Measurements from ENCODE around the gene KCNAB1.

KCNAB1 gene

DNA sequence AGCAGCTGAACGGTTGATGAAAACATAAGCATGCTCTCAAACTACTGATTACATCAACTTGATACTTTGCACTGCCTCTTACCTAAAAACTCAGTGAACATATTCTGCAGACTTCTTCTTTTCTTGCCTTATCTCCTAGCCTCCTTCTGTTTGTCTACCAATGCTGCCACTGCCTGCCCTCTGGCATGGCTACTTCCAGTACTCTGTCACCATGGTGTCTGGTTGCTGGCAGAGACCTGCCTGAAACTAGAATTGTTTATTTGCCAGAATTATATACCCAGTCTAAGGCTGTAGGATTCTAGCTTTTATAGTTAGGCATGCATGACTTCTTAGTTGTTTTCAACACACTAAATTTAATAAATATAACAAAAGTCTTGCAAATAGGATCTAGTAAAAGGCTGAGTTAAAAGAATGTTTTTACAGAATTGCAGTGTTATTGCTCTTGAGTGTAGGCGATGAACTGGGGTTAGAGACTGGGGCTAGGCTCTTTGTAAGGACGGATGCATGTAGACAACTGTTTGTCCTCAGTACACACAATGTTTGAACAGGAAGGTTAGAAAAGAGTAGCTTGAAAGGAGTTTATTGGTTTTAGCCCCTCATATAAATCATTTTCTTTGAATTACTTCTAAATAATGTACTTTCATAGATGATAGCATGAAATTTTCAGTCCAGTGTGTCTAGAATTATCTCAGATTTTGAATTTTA lies 116.3 kb downstream of the KCNAB1 start:
- no peak for TF ChIP-seq POLR2A (IDR thresholded peaks at IDR 0.05; ENCODE audit: low read length)
- no peak for TF ChIP-seq GATA1 (IDR thresholded peaks at IDR 0.05; ENCODE audit: low read depth, low read length)
- DNase-seq: no peak

DNA sequence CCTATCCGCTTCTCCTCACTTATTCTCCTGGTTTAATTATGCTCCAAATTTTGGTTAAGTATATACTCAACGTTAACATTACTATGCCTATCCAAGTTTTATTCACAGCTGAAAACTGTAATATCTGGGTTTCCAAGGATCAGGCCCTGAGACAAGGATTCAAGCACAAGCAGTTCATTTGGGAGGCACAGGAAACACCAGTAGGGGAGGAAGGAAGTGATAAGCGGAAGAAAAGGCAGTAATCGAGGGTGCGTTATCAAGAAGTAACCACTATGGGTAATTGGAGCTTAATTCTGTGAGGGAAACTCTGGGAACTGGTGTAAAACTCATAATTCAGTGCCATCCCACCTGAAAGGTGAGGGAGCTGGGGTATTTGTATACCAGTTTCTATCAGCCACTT lies 120.3 kb downstream of the KCNAB1 start:
- TF ChIP-seq GATA1 (IDR thresholded peaks at IDR 0.05; ENCODE audit: low read depth, low read length): no peak
- no peak for TF ChIP-seq POLR2A (IDR thresholded peaks at IDR 0.05; ENCODE audit: low read length)
- DNase-seq: no peak

DNA sequence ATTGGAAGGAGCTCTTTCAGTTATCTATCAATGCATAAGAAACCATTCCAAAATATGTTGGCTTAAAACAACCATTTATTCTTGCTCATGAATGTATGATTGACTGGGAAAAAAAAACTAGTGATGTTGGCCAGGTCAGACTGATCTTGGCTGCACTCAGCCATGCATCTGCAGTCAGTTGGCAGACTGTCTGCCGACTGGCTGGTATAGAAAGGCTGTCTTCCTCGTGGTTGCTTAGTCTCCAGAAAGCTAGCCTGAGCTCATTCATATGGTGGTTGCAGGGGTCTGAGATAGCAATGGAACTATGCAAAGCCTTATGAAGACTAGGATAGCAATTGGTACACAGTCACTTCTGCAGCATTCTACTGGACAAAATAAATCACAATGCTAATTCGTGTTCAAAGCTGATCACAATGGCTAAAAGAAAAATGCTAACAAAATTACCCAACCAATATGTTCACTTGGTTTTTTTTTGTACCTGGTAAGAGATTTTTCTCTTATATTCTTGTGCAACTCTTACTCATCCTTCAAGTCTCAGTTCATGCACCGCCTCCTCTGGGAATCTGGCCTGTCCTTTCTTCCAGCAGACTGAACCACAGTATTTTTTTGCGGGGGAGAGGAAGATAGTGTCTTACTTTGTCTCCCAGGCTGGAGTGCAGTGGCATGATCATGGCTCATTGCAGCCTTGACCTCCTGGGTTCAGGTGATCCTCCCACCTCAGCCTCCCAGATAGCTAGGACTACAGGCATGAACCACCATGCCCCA lies 126.8 kb downstream of the KCNAB1 start:
- no peak for DNase-seq
- TF ChIP-seq POLR2A (IDR thresholded peaks at IDR 0.05; ENCODE audit: low read length): no peak
- no peak for TF ChIP-seq GATA1 (IDR thresholded peaks at IDR 0.05; ENCODE audit: low read depth, low read length)

DNA sequence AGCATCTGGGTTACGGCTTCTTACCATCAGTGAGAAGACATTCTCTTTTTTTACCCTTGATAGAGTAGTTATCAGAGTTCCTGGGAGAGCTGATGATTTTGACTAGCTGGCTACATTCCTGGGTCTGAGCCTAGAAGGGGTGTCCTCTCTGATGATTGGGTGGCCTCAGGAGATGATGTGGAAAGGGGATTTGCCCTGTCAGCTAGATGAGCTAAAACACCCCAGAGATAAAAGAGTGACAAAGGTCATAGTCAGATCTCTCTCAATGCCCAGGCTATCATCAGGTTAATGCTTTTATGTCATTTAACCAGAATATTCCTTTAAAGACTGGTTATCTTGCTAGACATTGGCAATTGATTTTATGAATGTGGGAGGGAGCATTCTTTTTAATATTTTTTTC lies 130.2 kb downstream of the KCNAB1 start:
- DNase-seq: no peak
- no peak for TF ChIP-seq POLR2A (IDR thresholded peaks at IDR 0.05; ENCODE audit: low read length)
- no peak for TF ChIP-seq GATA1 (IDR thresholded peaks at IDR 0.05; ENCODE audit: low read depth, low read length)

DNA sequence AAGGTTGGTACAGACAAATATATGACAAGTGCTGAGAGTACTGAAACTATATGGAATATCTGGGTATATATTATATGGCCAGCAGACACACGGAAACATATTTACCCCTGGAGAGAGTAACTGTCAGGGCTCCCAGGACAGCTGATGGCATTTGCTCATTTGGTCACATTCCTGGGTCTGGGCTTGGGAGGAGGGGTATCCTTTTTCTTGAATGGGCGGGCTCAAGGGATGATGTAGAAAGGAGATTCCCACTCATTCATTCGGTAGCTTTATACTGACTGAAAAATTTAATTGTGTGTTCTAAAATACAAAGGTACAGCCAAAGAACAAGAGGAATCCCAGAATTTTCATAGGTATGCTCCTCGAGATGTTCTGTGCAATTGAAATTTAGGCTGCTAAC lies 131.0 kb downstream of the KCNAB1 start:
- no peak for TF ChIP-seq POLR2A (IDR thresholded peaks at IDR 0.05; ENCODE audit: low read length)
- no peak for TF ChIP-seq GATA1 (IDR thresholded peaks at IDR 0.05; ENCODE audit: low read depth, low read length)
- DNase-seq: no peak

DNA sequence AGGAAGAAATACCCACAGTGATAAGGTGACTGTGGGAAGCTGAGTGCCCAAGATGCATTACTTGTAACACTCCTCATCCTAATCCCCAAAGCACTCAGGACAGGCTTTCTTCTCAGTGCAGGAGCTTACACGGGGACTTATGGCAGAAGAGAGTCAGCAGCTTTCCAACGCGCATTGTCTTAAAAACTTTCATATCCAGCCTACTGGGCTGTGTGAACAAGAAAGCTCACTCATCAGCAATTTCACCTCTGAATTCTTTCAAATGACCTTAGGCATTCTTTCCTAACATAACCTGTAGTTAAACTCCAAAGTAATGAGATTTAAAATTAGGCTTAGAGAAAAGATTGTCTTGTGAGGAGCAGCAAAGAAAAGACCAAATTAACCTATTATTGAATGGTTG lies 132.3 kb downstream of the KCNAB1 start:
- DNase-seq: no peak
- no peak for TF ChIP-seq GATA1 (IDR thresholded peaks at IDR 0.05; ENCODE audit: low read depth, low read length)
- no peak for TF ChIP-seq POLR2A (IDR thresholded peaks at IDR 0.05; ENCODE audit: low read length)

DNA sequence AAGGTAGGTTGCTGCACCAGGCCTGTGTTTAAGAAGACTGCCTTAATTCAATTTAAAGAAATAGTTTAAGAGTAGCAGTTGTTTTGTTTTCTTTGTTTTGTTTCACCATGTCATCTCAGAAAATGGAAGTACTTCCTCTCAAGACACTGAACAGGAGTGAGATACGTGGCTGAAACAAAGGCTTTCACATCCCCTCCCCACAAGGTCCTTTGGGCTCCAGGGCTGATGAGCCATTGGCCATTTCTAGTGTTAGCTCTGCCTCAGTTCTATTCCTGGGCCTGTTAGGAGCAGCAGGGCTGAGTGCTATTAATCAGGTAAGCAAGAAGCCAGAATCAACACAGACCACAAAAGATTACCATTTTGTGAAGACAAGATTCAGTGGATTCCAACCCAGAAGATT lies 132.8 kb downstream of the KCNAB1 start:
- DNase-seq: no peak
- TF ChIP-seq POLR2A (IDR thresholded peaks at IDR 0.05; ENCODE audit: low read length) (no peak), GATA1 (IDR thresholded peaks at IDR 0.05; ENCODE audit: low read depth, low read length) (no peak)

DNA sequence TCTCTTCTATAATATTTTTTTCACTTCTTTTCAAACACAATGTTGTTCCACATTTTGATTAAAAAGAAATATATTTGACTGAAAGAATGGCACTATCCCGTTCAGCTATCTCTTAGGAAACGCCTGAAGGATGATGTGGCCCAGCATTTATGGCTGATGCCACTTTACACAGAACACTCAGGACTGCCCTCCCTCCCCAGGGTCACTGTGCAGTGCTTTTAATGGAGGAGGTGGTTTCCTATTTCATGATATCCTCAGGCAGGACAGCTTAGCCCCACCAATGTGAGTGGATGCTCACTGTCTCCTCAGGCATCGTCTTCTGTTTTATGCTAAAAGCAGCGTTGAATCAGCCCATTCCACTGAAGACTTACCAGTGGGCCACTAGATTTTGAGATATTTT lies 135.9 kb downstream of the KCNAB1 start:
- no peak for DNase-seq
- no peak for TF ChIP-seq POLR2A (IDR thresholded peaks at IDR 0.05; ENCODE audit: low read length)
- TF ChIP-seq GATA1 (IDR thresholded peaks at IDR 0.05; ENCODE audit: low read depth, low read length): no peak

DNA sequence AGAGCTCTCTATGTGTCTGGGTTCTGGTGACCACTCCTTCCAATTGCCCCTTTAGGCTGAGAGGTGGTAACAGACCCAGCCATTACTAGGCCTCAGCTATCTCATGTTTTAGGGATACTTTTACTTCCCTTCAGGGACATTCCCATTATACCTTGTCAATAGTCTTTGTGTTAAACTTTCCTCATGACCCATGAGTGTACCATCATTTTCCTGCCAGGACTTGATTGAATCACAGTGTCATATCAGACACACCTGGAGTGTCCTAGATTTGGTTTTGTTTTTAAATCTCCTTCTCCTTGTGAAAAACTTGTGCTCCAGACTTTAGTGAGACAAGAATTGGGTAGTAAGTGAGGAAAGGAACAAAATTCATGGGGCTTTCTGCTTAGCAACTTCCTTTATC lies 136.6 kb downstream of the KCNAB1 start:
- DNase-seq: no peak
- TF ChIP-seq GATA1 (IDR thresholded peaks at IDR 0.05; ENCODE audit: low read depth, low read length) (no peak), POLR2A (IDR thresholded peaks at IDR 0.05; ENCODE audit: low read length) (no peak)

DNA sequence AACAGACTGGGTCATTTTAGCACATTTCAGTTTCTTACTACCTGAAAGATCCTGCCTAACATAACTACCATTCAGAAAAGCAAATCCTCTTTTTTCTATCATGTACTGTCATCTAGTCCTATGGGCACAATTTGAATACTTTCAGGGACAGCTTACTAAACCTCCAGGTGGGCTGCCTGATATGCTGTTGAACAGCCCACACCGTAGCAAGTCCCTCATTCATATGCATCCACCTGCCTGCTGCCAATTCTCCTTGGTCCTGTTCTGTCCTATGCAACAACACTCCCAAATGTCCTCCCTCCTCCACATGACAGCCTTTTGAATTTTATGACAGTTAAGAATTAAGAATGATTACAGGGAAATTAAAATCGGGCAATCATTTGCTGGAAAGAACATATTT lies 137.9 kb downstream of the KCNAB1 start:
- TF ChIP-seq GATA1 (IDR thresholded peaks at IDR 0.05; ENCODE audit: low read depth, low read length): no peak
- TF ChIP-seq POLR2A (IDR thresholded peaks at IDR 0.05; ENCODE audit: low read length): no peak
- no peak for DNase-seq

DNA sequence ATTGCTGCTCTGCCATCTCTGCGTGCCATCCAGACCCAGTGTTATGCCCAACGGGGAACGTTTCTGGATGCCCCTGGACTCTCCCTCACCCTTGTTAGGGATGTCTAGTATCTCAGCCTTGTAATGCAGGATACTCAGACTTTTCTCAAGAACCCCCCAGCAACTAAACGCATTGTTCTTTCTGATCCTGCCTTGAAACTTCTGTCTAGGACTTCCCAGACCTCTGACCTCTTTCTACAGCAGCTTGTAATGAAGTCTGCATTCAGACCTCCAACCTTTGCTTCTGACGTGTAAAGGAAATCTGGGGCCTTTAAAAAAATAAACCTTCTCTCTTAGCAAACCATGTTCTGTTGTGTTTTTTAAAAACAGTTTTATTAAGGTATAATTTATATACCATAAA lies 139.5 kb downstream of the KCNAB1 start:
- no peak for DNase-seq
- no peak for TF ChIP-seq GATA1 (IDR thresholded peaks at IDR 0.05; ENCODE audit: low read depth, low read length)
- TF ChIP-seq POLR2A (IDR thresholded peaks at IDR 0.05; ENCODE audit: low read length): no peak

DNA sequence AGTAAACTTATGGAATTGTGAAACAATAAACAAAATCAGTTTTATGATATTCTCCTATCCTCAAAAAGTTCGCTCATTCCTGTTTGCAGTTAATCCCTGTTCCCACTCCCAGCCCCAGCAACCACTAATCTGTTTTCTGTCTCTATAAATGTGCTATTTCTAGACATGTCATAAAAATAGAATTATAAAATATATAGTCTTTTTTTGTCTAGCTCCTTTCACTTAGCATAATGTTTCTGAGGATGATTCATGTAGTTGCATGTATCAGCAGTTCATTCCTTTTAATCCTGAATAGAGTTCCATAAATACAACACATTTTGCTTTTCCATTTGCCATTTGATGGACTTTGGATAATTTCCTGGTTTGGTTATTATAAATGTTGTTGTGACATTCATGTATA lies 140.0 kb downstream of the KCNAB1 start:
- TF ChIP-seq GATA1 (IDR thresholded peaks at IDR 0.05; ENCODE audit: low read depth, low read length): no peak
- no peak for TF ChIP-seq POLR2A (IDR thresholded peaks at IDR 0.05; ENCODE audit: low read length)
- DNase-seq: no peak

DNA sequence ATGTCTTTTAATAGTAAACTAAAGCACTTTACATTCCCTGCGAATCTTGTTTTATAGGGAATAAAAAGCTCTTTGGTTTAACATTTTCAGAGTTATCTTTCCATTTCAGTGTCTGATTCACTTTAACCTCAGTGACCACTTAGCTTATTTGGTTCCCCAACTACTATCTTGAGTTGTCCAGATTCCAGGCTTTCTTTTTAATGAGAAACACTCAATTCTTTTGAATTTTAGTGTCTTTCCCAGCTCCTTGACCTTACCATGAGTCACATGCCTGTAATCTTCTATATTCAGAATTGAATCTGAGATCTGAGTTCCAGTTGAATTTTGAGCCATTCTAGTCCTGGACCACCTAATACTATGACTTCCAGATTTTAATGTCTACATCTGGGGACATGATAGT lies 144.4 kb downstream of the KCNAB1 start:
- DNase-seq: no peak
- TF ChIP-seq GATA1 (IDR thresholded peaks at IDR 0.05; ENCODE audit: low read depth, low read length): no peak
- TF ChIP-seq POLR2A (IDR thresholded peaks at IDR 0.05; ENCODE audit: low read length): no peak

DNA sequence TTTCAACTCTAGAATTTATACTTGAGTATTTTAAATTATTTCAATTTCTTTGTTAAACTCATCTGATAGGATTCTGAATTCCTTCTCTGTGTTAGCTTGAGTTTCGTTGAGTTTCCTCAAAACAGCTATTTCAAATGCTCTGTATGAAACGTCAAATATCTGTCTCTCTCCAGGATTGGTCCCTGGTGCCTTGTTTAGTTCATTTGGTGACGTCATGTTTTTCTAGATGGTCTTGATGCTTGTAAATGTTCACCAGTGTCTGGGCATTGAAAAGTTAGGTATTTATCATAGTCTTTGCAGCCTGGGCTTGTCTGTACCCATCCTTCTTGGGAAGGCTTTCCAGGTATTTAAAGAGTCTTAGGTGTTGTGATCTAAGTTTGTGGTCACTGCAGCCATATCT lies 151.1 kb downstream of the KCNAB1 start:
- TF ChIP-seq POLR2A (IDR thresholded peaks at IDR 0.05; ENCODE audit: low read length): no peak
- no peak for TF ChIP-seq GATA1 (IDR thresholded peaks at IDR 0.05; ENCODE audit: low read depth, low read length)

More for the DNA sequence above, 151.1 kb downstream of the KCNAB1 start:
- DNase-seq: no peak

Measured in erythroblast (primary cell).